Measurements from ENCODE around the gene PITPNC1. TPM values are rescaled to one million over a fixed set of nuclear protein-coding genes. Genes with fewer than 3 reads are reported as not detected.

Gene PITPNC1
- total RNA-seq, 1 experiment from 2014 or later = 37.5 TPM

DNA sequence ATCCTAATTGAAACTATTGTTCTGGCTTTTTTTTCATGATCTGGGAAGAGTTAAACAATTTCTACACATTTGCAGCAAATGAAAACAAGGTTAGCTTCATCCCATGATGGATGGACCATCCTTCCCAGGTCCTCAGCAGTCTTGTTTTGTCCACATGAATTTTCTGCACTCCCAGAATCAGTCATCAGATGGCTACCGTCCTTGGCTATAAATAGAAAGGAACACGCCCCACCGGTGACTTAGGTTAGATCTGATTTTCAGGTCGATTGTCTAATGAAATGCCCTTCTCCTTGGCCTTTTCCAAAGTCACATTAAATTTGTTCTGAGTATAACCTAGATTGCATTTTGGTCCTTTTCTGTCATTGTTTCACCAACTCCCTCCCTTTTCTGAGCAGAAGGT lies 299.2 kb downstream of the PITPNC1 start:
- no peak overlapping the region for H2BK5ac ChIP-seq (ENCODE audit: insufficient read length, low read length)
- H2BK12ac ChIP-seq (ENCODE audit: insufficient read length, low read depth, low read length) = no peak overlapping the region
- no peak overlapping the region for H2AFZ ChIP-seq (ENCODE audit: low read length)
- H3K27me3 ChIP-seq (ENCODE audit: insufficient read depth, low read length) = no peaks in the 10 kb centered on the region
- H2BK20ac ChIP-seq (ENCODE audit: low read depth, low read length, poor library complexity, severe bottlenecking) = no peak overlapping the region
- H3K9ac ChIP-seq (ENCODE audit: extremely low read depth, insufficient read length, low read length) = no peak overlapping the region
- TF ChIP-seq, protein P1, sequence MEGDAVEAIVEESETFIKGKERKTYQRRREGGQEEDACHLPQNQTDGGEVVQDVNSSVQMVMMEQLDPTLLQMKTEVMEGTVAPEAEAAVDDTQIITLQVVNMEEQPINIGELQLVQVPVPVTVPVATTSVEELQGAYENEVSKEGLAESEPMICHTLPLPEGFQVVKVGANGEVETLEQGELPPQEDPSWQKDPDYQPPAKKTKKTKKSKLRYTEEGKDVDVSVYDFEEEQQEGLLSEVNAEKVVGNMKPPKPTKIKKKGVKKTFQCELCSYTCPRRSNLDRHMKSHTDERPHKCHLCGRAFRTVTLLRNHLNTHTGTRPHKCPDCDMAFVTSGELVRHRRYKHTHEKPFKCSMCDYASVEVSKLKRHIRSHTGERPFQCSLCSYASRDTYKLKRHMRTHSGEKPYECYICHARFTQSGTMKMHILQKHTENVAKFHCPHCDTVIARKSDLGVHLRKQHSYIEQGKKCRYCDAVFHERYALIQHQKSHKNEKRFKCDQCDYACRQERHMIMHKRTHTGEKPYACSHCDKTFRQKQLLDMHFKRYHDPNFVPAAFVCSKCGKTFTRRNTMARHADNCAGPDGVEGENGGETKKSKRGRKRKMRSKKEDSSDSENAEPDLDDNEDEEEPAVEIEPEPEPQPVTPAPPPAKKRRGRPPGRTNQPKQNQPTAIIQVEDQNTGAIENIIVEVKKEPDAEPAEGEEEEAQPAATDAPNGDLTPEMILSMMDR (conservative IDR thresholded peaks at IDR 0.05) = no peak
- no peak overlapping the region for H3K27ac Mint-ChIP-seq
- no peak overlapping the region for H3K4ac ChIP-seq (ENCODE audit: low read depth, low read length)
- H3K23me2 ChIP-seq (ENCODE audit: insufficient read length, low read depth, low read length, poor library complexity, severe bottlenecking) = no peaks in the 10 kb centered on the region
- no peak overlapping the region for H3K27ac ChIP-seq (ENCODE audit: insufficient read length, low read depth, low read length)
- no peak overlapping the region for H4K91ac ChIP-seq (ENCODE audit: insufficient read length, low read depth, low read length)
- H3K23ac ChIP-seq (ENCODE audit: insufficient read length, low read depth, low read length) = no peak overlapping the region
- no peaks in the 10 kb centered on the region for H3K9me3 ChIP-seq (ENCODE audit: control insufficient read depth, low read depth, low read length)
- no peak overlapping the region for H2BK120ac ChIP-seq (ENCODE audit: low read depth, low read length, poor library complexity, severe bottlenecking)
- no peak overlapping the region for H4K8ac ChIP-seq (replicated peaks; ENCODE audit: insufficient read length, low read depth, low read length)
- no peaks in the 10 kb centered on the region for H3K79me2 ChIP-seq (ENCODE audit: insufficient read depth, low read length)
- H3K36me3 Mint-ChIP-seq (ENCODE audit: insufficient read depth in 1 of 3, low read depth in 3 of 3) = peaks cover 0 to 3% (median 0%) of the 10 kb centered on the region in 3 experiments; a peak in 4 of 7 replicates
- WGBS (ENCODE audit: extremely low coverage, insufficient read length, low lambda C conversion rate) = no CpG with 5 or more reads among the region's 4 CpGs
- no peak overlapping the region for H3K4me3 Mint-ChIP-seq
- H3K9me3 Mint-ChIP-seq = no peaks in the 10 kb centered on the region
- no peaks in the 10 kb centered on the region for H3K4me1 Mint-ChIP-seq
- no peaks in the 10 kb centered on the region for H3K79me1 ChIP-seq (ENCODE audit: insufficient read depth, low read depth, low read length, poor library complexity, severe bottlenecking)
- no peak overlapping the region for H3K18ac ChIP-seq (ENCODE audit: insufficient read length, low read depth, low read length)
- no peak overlapping the region for H3T11ph ChIP-seq (ENCODE audit: low read length)
- no peak overlapping the region for H2AK5ac ChIP-seq (ENCODE audit: insufficient read length, low read length)
- H3K56ac ChIP-seq (ENCODE audit: insufficient read length, low read depth, low read length) = no peak overlapping the region
- no peak overlapping the region for H3K14ac ChIP-seq (ENCODE audit: insufficient read depth, low read length)
- no peaks in the 10 kb centered on the region for H4K20me1 ChIP-seq (ENCODE audit: control insufficient read depth, insufficient read depth, insufficient read length)
- H3K4me1 ChIP-seq (ENCODE audit: insufficient read depth, low read length) = no peaks in the 10 kb centered on the region
- no peak overlapping the region for H2BK15ac ChIP-seq (ENCODE audit: low read depth, low read length)
- H3K4me2 ChIP-seq (ENCODE audit: insufficient read depth, insufficient read length, low read length) = no peak overlapping the region
- H4K5ac ChIP-seq (ENCODE audit: insufficient read length, low read depth, low read length) = no peak overlapping the region
- DNase-seq = no peak
- H3K27me3 Mint-ChIP-seq (ENCODE audit: low read depth) = no peaks in the 10 kb centered on the region

All from H9 (cell line).